Nephron (organoid): ENCODE data around the gene DNER.
"Not testable (repeated sequence)": the region's sequence is repeated elsewhere in the genome, so short reads cannot be mapped to it uniquely, and the experiment has no call there.

ENCODE experiments used
- H3K27ac Mint-ChIP-seq, 3 experiments: 2 replicates each; pipeline ENCODE4 v1.8.0; 2020; ENCODE audit warnings: mixed read lengths in 3 of 3, mild to moderate bottlenecking in 2 of 3, moderate library complexity in 1 of 3
- H3K27me3 Mint-ChIP-seq: 2 replicates; pipeline ENCODE4 v1.8.0; 2021; ENCODE audit warnings: low read depth, mild to moderate bottlenecking, moderate library complexity, mixed read lengths
- H3K36me3 Mint-ChIP-seq: 2 replicates; pipeline ENCODE4 v1.8.0; 2020; ENCODE audit warnings: low read depth, mixed read lengths
- H3K4me1 Mint-ChIP-seq: 2 replicates; pipeline ENCODE4 v1.8.0; 2020; ENCODE audit warnings: mixed read lengths
- H3K4me3 Mint-ChIP-seq, 3 experiments: 2 replicates each; pipeline ENCODE4 v1.8.0; 2020; ENCODE audit warnings: mild to moderate bottlenecking in 3 of 3, mixed read lengths in 3 of 3, moderate library complexity in 2 of 3
- H3K9me3 Mint-ChIP-seq: 2 replicates; pipeline ENCODE4 v1.8.0; 2020; ENCODE audit warnings: mixed read lengths
- CTCF ChIP-seq, 3 experiments: fragments of 200-600 bp; sonication (generic); IDR thresholded peaks; one replicate each; pipeline ENCODE4 v1.5.0; 2021; ENCODE audit warnings: antibody characterized with exemption in 3 of 3; ENCODE audit not compliant: unreplicated experiment in 3 of 3

The DNER gene

GRCh38 chr2:229616433-229616832 is 97.9 kb downstream of the DNER start:
- H3K4me1 Mint-ChIP-seq, result no peaks in the 10 kb centered on the region
- no peak overlapping the region for H3K27ac Mint-ChIP-seq
- no peak for TF ChIP-seq CTCF (IDR thresholded peaks at IDR 0.05; ENCODE audit: unreplicated experiment in 3 of 3)
- H3K27me3 Mint-ChIP-seq, result peaks cover 7% of the 10 kb centered on the region
- H3K36me3 Mint-ChIP-seq, result no peaks in the 10 kb centered on the region
- no peak overlapping the region for H3K4me3 Mint-ChIP-seq
- H3K9me3 Mint-ChIP-seq, result no peaks in the 10 kb centered on the region

- H3K27me3 Mint-ChIP-seq, H3K4me1 Mint-ChIP-seq, H3K27ac Mint-ChIP-seq, H3K9me3 Mint-ChIP-seq, H3K4me3 Mint-ChIP-seq, H3K36me3 Mint-ChIP-seq: not testable (repeated sequence)
Observed at GRCh38 chr2:229614021-229614420, 100.3 kb downstream of the DNER start.

DNA sequence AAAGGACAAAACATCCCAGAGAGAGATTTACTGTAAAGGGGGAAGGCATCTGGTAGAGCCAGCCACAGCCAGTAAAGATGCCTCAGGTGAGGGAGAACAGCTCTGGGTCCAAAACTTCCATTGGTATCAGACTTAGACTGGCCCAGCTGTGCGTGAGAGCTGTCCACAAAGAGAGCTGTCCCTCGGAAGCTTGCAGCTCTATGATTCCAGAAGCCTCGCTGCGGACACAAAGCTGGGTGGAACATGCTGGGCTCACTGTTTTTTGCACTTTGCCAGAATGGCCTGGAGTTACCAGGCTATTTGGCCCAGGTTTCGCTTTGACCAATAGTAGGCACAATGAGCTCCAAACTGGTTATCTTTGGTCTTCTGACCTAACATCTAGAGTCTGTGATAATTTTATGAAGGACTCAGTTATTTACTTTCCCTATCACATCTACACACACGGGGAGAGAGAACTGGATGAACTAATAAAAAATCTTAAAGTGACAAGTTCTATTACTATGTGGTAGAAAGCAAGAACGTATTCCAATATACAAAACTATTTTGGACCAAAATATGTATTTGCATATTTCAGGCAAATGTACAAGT is 101.9 kb downstream of the DNER start:
- Mint-ChIP-seq H3K9me3 (no peaks in the 10 kb centered on the region), H3K36me3 (no peaks in the 10 kb centered on the region)
- TF ChIP-seq CTCF (IDR thresholded peaks at IDR 0.05; ENCODE audit: unreplicated experiment in 3 of 3), result no peak

GRCh38 chr2:229611360-229611759 is 103.0 kb downstream of the DNER start:
- no peak overlapping the region for H3K4me3 Mint-ChIP-seq
- TF ChIP-seq CTCF (IDR thresholded peaks at IDR 0.05; ENCODE audit: unreplicated experiment in 3 of 3), result no peak
- H3K27ac Mint-ChIP-seq, result no peak overlapping the region
- H3K36me3 Mint-ChIP-seq, result no peaks in the 10 kb centered on the region
- no peaks in the 10 kb centered on the region for H3K4me1 Mint-ChIP-seq
- no peaks in the 10 kb centered on the region for H3K9me3 Mint-ChIP-seq
- H3K27me3 Mint-ChIP-seq, result peaks cover 2% of the 10 kb centered on the region

More for the DNA sequence above, 101.9 kb downstream of the DNER start:
- H3K4me3 Mint-ChIP-seq, result no peak overlapping the region
- no peak overlapping the region for H3K27ac Mint-ChIP-seq
- peaks cover 7% of the 10 kb centered on the region for H3K27me3 Mint-ChIP-seq
- no peaks in the 10 kb centered on the region for H3K4me1 Mint-ChIP-seq

DNA sequence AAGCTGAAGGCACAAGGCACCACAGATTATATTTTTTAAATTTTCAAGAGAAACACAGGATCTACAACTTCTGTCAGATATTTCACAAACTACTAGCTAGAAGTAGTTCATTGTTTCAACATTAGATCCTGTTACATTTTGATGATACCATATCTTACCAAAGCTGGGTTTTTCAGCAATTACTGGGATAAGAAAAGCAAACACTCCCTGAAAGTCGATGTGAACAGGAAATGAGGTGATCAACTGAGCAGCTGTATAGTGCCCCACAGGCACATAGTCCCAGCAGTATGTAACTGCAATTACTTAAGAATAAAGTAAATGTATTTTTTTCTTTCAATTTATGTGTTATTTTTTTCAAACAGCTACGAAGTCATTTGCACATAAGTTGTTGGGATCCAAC is 103.5 kb downstream of the DNER start:
- H3K27me3 Mint-ChIP-seq, result no peaks in the 10 kb centered on the region
- H3K36me3 Mint-ChIP-seq, result no peaks in the 10 kb centered on the region
- TF ChIP-seq CTCF (IDR thresholded peaks at IDR 0.05; ENCODE audit: unreplicated experiment in 3 of 3), result no peak
- no peak overlapping the region for H3K27ac Mint-ChIP-seq
- H3K9me3 Mint-ChIP-seq, result no peaks in the 10 kb centered on the region
- H3K4me1 Mint-ChIP-seq, result no peaks in the 10 kb centered on the region
- H3K4me3 Mint-ChIP-seq, result no peak overlapping the region

DNA sequence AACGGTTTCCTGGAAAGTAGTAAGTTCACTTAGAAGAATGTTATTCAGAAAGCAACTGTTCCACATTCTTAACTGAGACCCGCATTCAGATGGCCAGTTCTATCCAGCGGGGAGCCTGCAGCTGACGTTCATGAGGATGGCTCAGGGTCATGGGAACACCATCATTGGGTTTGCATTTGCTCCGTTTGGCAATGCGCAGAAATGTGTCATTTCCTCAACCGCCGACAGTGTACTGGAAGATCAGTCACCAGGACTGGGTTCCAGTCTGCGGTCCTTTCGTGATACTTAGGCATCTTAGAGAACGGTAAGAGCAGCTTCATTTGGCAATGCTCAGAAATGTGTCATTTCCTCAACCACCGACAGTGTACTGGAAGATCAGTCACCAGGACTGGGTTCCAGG is 104.0 kb downstream of the DNER start:
- H3K27ac Mint-ChIP-seq, result no peak overlapping the region
- H3K36me3 Mint-ChIP-seq, result no peaks in the 10 kb centered on the region
- no peaks in the 10 kb centered on the region for H3K27me3 Mint-ChIP-seq
- H3K4me3 Mint-ChIP-seq, result no peak overlapping the region
- TF ChIP-seq CTCF (IDR thresholded peaks at IDR 0.05; ENCODE audit: unreplicated experiment in 3 of 3), result no peak
- no peaks in the 10 kb centered on the region for H3K9me3 Mint-ChIP-seq
- no peaks in the 10 kb centered on the region for H3K4me1 Mint-ChIP-seq
